Epidermal melanocyte (primary cell): Measurements from ENCODE around the gene FAM98A.

Experiments
- DNase-seq: peaks from one replicate; pipeline ENCODE4 v3.0.0; 2011; ENCODE audit warnings: low spot score; ENCODE audit not compliant: insufficient read length

Gene FAM98A

DNA sequence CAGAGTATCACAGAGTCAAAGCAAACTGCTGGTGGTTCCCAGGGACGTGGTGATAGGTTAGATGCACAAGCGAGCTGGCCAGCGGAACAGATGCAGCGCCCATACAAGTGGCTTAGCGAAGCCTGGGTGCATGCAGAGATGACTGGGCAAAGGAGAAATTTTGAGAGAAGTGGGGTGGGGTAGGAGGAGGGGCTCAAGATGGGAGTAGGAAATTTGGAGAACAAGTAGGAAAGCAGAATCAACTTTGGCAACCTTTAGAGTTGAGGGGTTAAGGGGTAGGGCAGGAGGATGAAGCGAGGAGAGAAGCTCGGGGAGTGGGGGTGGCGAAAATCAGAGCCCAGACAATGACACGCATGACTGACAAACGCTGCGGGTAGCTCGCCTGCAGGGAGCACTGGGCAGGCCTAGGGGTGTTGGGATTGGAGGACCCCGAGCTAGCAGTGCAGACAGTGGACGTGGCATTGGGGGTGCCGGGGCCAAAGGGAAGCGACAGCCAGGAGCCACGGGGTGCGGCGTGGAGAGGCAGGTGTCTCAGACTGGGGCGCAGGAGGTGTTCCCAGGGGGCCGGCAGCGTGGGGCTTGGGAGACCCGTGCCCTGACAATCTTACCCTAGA lies 431 bp downstream of the FAM98A start:
- no peak for DNase-seq

DNA sequence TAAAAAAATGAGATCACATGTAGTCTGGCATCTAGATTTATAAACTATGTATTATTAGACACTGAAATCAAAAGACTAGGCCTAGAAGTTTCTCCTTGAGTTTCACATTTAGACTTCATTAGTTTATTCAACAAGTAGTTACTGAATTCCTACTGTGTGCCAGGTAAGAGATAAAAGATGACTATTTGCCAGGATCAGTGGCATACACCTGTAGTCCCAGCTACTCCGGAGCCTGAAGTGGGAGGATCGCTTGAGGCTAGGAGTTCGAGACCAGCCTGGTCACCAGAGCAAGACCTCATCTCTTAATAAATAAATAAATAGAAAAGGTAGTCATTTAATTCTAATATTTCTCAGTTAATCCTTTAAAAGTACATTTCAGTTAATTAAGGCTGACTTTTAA lies 2.1 kb downstream of the FAM98A start:
- DNase-seq = no peak

DNA sequence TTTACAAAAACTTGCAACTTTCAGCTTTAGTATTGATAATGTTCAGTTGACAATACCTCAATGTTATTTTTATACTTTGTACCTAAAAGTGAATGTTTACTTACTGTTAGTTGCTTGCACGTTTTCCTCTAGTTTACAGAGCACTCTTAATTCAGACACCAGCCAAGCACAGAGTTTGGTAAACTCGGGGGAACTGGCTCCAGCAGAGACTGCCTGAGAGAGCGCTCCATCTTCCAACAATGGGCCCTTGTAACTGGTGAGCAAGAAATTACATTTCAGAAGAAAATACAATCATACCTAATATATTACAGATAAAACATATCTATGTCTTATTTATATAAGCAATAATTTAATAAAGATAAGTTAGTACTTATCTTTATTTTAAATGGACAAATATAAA lies 3.7 kb downstream of the FAM98A start:
- DNase-seq = no peak

DNA sequence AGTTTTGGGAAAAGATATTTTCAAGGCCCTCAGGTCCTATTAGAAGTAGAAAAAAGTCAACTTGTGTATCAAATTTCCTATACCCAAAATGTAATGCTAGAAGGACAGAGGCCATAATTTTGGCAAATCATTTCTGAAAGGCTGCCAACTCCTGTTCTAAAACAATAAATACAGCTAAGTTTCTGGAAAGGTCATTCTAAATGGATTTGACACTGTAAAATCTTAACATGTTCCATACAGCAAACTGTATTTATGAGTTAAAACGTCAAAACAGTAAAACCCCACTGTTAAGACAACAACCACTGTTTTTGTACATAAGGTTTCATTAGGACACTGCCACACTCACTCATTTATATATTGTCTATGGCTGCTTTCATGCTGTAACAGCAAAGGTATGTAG lies 9.7 kb downstream of the FAM98A start:
- DNase-seq = no peak

DNA sequence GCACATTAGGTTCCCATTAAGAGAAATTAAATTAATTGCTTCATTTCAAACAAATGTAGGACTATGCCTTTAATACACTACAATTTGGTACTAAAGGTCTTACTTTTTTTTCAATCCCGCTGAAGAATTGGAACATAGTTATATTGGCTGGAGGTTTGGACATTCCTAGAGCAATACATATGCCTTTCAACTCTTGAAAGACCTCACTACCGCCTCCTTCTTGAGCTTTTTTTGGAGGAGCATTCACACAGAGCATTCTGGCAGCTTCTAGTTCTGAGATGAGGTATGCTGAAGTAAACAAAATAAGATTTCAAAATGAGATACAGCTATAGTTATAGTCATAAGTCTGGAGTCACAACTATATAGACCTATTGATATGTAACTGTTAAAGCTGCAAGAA lies 10.9 kb downstream of the FAM98A start:
- no peak for DNase-seq

DNA sequence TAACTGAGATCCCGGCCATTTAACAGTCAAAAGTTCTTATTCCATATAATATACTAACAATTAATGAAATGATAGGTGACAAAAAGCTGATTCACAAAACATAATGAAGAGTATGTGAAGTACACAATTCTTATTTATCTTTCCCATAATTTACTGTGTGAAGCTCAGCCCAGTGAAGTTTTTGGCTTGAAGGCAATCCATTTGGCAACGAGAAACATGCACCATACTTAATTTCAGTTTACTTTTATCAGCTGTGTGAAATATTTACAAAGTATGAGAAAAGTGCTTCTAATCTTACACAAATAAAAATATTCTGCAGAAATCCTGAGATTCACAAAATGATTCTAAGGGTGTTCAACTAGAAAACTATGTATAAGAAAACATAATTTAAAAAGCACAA lies 12.3 kb downstream of the FAM98A start:
- no peak for DNase-seq

DNA sequence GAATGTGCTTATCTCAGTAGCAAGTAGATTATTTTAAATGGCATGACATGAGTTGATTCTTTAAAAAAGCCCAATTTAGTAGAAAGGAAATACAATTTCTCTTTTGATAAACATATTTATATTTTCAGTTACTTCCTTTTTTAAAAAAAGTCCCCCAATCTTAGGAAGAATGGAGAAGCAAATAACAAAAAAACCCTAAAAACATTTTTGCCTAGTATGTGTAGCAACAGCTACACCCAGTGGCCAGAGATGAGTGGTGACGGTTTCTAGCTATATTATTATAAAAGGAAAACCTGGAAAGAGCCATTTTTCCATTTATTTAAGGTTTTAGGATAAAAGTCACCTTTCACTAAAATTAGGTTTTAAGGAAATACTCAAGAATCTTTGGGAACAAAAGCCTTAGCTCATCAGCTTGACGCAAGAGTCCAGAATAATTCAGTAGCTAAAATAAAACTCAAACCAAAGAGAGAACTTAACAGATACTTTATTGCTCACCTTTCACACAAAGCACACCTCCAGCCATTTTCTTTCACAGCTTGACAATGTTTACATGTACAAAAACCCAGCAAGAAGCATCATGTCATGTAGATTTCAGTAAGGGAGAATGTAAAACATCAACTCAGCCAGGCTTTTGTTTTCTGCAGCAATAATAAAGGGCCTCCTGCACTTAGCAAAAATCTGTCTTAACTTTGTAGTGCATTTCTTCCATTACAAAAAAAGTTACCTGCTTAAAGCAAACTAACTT lies 15.7 kb downstream of the FAM98A start:
- DNase-seq = no peak

DNA sequence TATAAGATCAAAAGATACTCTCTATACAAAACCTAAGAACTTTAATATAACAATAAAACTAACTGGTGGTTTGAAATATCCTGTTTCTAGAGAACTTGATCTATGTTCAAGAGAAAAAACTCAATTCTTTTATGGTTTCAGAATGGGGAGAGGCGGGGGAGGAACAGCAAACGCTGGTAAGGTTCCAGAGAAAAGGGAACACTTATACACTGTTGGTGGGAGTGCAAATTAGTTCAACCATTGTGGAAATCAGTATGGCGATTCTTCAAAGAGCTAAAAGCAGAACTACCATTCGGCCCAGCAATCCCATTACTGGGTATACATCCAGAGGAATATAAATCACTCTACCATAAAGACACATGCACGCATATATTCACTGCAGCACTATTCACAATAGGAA lies 17.2 kb downstream of the FAM98A start:
- no peak for DNase-seq

DNA sequence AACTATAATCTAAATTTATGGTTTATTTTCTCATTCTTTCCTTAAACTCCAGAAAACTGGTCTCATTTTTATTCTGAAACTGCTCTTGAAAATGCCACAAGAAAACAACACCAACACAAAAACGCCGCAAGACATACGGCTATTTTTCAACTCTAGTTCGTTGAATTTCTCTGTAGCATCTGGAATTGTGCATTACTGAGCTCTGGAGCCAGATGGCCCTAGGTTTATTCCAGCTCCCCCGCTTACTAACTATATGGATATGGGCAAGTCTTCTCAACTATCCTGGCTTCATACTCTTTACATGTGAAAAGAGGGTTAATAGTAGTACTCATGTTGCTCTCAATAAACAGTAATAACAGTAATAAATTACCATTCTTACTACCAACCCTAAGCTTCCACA lies 19.9 kb downstream of the FAM98A start:
- no peak for DNase-seq

DNA sequence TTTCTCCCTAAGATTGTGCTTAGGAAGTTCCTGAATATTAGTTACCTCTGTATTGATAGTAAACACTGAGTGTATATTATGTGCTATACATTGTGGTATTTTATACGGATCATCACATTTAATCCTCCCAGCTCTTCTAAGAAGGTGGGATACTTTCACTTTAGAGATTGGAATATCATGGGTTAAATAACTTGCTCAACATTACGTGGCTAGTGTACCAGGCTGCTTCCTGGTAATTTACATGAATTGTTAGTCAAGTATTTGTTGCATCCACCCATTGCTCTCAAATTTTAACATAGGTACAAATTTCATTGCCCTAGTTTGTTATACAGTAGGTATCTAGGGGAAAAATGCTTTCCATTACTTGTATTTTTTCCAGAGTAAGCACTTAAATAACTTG lies 21.4 kb downstream of the FAM98A start:
- no peak for DNase-seq

DNA sequence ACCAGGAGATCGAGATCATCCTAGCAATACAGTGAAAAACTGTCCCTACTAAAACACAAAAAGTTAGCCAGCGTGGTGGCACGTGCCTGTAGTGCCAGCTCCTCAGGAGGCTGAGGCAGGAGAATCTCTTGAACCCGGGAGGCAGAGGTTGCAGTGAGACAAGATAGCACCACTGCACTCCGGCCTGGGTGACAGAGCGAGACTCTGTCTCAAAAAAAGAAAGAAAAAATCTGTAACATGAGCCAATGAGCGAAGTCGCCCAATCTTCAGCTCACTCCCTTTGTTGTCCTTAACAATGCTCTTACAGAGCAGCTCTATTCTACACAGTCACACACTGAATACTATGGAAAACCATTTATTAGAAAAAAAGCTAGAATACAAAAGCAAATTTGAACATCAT lies 22.0 kb downstream of the FAM98A start:
- DNase-seq = no peak

DNA sequence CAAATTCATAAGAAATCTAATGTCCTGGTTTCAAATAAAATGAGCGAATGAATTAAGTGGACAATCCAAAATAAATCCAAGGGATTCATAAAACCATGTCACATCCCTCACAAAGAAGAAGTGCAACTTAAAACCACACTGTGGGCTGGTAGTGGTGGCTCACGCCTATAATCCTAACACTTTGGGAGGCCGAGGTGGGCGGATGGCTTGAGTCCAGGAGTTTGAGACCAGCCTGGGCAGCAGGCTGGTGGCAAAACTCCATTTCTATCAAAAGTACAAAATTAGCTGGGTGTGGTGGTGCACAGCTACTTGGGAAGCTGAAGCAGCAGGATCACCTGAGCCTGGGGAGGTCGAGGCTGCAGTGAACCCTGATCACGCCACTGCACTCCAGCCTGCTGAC lies 25.4 kb downstream of the FAM98A start:
- no peak for DNase-seq

DNA sequence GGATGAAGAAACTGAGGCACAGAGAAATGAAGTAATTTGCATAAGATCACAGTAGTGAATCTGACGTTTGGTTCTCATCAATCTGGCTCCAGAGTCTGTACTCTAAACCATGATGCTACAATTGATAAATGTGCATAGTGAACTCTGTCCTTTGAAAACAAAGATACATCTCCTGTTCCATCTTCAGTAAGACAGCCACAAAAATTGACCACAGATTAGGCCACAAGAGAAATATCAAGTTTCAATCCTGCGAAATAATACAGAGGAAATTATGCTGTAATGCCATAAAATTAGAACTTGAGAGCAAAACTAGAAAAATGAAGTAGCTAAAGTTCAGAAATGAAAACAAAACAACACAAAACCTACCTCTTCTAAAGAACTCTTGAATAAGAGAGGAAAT lies 28.4 kb downstream of the FAM98A start:
- DNase-seq = no peak

DNA sequence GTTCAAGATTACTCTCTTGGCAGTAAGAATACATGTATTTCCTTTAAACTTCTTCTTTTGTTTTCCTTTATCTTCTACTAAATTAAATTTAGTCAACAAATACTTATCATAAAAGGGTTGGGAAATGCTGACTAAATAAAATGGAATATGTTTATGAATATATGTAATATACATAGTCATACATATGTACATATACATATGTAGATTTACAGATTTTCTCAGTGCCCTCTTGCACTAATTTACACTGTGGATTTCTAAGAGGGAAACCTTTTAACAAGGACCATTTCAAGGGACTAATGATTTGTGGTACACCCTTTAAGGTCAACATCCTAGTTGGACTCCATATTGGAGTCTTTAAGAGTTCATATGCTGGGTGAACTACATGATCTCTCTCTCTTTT lies 37.2 kb downstream of the FAM98A start:
- DNase-seq = no peak

DNA sequence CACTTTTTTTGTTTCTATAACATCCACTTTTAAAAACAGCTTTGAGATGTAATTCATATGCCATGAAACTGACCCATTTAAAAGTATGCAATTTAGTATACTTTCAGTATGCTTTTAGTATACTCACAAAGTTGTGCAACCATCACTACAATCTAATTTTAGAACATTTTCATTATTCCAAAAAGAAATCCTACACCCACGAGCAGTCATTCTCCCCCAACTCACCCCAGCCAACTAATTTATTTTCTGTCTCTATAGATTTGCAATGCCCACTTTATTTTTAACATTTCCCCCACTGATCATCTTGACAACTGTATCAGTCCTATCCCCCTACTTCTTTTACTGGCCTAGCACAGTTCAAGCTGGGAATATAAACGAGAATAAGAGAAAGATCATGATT lies 39.1 kb downstream of the FAM98A start:
- DNase-seq = no peak

DNA sequence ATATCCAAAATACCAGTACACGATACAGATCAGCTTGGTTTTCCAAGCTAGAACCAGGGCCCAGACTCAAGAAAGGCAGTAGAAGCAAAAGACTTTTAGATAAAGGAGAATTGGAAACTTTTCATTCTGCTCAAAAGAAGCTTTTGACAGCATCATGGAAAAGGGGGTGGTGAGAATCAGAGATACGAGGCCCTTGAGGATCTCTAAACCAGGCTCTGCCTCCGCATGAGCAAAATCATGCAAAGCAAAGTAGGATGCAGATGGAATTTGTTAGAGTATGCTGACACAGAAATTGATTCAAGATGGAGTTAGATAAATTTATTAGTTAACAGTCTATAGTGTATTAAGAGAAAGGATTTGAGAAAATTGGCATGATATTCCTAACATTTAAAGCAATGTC lies 39.8 kb downstream of the FAM98A start:
- DNase-seq = no peak

DNA sequence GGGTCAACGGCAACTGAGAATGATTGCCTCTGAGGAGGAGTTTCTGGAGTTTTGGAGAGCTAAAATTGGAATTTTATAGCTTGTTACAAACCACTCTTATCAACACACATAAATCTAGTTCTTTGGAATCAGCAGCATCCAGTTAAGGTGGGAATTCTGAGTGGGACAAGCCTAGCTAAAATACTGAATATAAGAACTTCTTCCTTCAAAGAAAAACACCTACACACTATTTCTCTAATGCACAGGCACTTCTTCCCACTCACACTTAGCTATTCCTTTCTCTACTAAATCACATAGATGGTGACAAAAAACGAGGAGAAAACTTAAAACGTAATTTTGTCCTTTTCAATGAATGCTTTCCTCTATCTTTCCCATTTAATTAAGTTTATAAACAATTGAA lies 43.4 kb downstream of the FAM98A start:
- DNase-seq = no peak

DNA sequence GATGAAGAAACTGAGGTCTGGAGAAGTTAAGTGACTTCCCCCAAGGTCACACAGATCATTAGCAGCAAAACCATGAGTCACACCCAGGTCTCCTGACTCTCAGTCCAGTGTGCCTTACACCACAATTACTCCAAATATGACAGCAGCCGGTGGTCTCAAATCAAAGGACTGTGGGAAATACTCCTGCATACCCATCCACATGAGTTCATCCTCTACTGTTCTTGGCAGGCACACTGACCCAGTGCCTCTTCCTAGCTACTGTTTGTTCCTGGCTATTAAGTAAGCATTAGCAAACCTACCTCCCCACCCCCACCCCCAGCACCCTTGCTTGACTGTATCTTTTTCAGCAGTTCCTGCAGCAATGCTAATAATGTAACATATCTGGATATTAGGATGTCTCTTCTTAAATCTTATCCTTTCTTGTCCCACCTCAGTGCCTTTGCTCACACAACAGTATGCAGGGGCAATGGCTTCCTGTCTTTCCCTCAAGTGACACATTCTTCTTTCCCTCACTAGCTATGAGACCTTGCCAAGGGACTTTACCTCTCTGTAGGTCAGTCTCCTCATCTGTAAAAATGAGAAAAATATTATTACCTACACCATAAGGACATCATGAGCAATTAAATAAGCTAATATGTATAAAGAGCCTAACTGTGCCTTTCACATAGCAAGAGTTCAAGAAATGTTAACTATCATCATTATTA lies 46.2 kb downstream of the FAM98A start:
- DNase-seq = no peak

DNA sequence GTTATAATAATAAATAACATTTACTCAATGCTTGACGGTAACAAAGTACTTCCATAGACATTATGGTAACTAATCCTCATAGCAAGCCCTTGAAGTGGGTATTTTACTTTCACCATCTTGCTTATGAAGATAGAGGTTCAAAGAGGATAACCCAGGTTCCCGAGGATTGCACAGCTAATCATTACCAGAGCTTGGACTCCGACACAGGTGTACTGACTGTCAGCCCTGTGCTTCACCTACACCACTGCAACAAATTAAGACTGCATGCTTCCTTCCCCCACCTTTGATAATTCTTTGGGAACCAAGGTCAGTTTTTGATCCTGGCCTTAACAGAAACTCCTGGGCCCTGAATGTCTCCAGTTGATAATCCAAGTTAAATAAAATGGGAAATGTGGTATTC lies 48.9 kb downstream of the FAM98A start:
- no peak for DNase-seq

DNA sequence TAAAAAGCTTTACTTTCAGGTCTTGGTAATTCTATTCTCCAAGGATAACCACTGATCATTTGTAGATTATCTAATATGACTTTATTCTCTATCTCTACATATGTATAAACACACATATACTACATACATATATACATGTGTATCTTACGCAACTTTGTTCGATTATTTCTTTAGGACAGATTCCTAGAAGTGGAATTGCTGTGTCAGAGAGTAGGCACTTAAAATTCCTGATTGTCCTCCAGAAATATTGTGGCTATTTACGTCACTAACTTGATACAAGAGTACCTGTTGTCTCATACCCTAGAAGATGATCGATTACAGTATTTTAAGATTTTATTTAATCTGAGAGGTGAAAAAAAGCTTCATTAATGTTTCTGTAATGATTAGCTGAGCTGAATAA lies 57.9 kb downstream of the FAM98A start:
- no peak for DNase-seq

DNA sequence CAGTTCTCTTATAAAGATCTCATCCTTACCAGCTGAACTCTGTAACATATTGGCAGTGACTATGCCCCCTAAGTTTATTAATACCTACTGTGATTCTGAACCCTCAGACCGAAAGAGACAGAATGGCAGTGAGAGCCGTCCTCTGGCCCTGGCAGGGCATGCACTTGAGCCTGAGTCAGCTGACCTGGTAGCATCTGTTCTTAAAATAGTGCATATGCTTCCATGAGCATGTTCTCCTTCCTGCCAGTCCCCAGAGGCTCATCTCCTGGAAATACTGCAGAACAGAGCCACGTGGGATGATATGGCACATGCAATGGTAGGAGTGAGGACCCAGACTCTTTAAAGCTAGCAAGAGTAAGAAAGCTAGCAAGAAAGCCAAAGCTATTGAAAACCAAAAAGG lies 63.7 kb downstream of the FAM98A start:
- DNase-seq = no peak
